ENCODE results near the gene ATRIP.
"Not testable (repeated sequence)": the region's sequence is repeated elsewhere in the genome, so short reads cannot be mapped to it uniquely, and the experiment has no call there.

The ATRIP gene

GRCh38 chr3:48477959-48478520 is 31.5 kb downstream of the ATRIP start:
- no peaks in the 10 kb centered on the region for H3K9me3 Mint-ChIP-seq
- ATAC-seq = no peak
- H3K27ac Mint-ChIP-seq = peak overlapping the region in 1 of 2 donors; percentile 88
- peaks cover 54% of the 10 kb centered on the region for H3K4me1 Mint-ChIP-seq
- no peaks in the 10 kb centered on the region for H3K27me3 Mint-ChIP-seq
- H3K4me3 Mint-ChIP-seq = peak overlapping the region; percentile 73 to 85
- no peak for DNase-seq

GRCh38 chr3:48478626-48479555 is 32.4 kb downstream of the ATRIP start:
- H3K4me3 Mint-ChIP-seq = peak overlapping the region; percentile 73 to 85
- DNase-seq = peak; percentile 54 to 66
- H3K4me1 Mint-ChIP-seq = peaks cover 45% of the 10 kb centered on the region
- H3K27me3 Mint-ChIP-seq = no peaks in the 10 kb centered on the region
- no peaks in the 10 kb centered on the region for H3K9me3 Mint-ChIP-seq
- peak overlapping the region; percentile 51 to 85 for H3K27ac Mint-ChIP-seq
- ATAC-seq = peak; percentile 86

- not testable (repeated sequence) for H3K27ac Mint-ChIP-seq, DNase-seq, H3K4me3 Mint-ChIP-seq, H3K27me3 Mint-ChIP-seq, ATAC-seq, H3K9me3 Mint-ChIP-seq
- H3K4me1 Mint-ChIP-seq = peaks cover 33% of the 10 kb centered on the region
Measured at GRCh38 chr3:48480891-48481290, 34.4 kb downstream of the ATRIP start.

- H3K9me3 Mint-ChIP-seq, DNase-seq, H3K27ac Mint-ChIP-seq, ATAC-seq, H3K4me3 Mint-ChIP-seq, H3K27me3 Mint-ChIP-seq: not testable (repeated sequence)
- peaks cover 27% of the 10 kb centered on the region for H3K4me1 Mint-ChIP-seq
Measured at GRCh38 chr3:48482822-48483221, 36.3 kb downstream of the ATRIP start.

GRCh38 chr3:48486952-48487351 is 40.4 kb downstream of the ATRIP start:
- no peaks in the 10 kb centered on the region for H3K9me3 Mint-ChIP-seq
- ATAC-seq (no peak), DNase-seq (no peak)
- H3K27ac Mint-ChIP-seq = no peak overlapping the region
- H3K4me3 Mint-ChIP-seq = no peak overlapping the region
- H3K27me3 Mint-ChIP-seq = no peaks in the 10 kb centered on the region
- no peaks in the 10 kb centered on the region for H3K4me1 Mint-ChIP-seq

GRCh38 chr3:48492461-48493202 is 46.1 kb downstream of the ATRIP start:
- Mint-ChIP-seq H3K9me3 (no peaks in the 10 kb centered on the region), H3K4me1 (no peaks in the 10 kb centered on the region), H3K4me3 (no peak overlapping the region), H3K27ac (no peak overlapping the region), H3K27me3 (no peaks in the 10 kb centered on the region)
- ATAC-seq = no peak
- no peak for DNase-seq

GRCh38 chr3:48493203-48493501 is 46.6 kb downstream of the ATRIP start:
- Mint-ChIP-seq H3K27me3 (no peaks in the 10 kb centered on the region), H3K4me1 (no peaks in the 10 kb centered on the region), H3K27ac (no peak overlapping the region), H3K4me3 (no peak overlapping the region), H3K9me3 (no peaks in the 10 kb centered on the region)
- DNase-seq = no peak
- no peak for ATAC-seq

- no peaks in the 10 kb centered on the region for H3K9me3 Mint-ChIP-seq
- no peaks in the 10 kb centered on the region for H3K27me3 Mint-ChIP-seq
- peaks cover 31% of the 10 kb centered on the region for H3K4me1 Mint-ChIP-seq
- DNase-seq = no peak
- H3K27ac Mint-ChIP-seq = no peak overlapping the region
- no peak for ATAC-seq
- H3K4me3 Mint-ChIP-seq = no peak overlapping the region
Measured at GRCh38 chr3:48500656-48501055, 54.1 kb downstream of the ATRIP start.

- H3K27me3 Mint-ChIP-seq = no peaks in the 10 kb centered on the region
- DNase-seq (no peak), ATAC-seq (no peak)
- peaks cover 35% of the 10 kb centered on the region for H3K4me1 Mint-ChIP-seq
- no peaks in the 10 kb centered on the region for H3K9me3 Mint-ChIP-seq
- H3K27ac Mint-ChIP-seq = no peak overlapping the region
- H3K4me3 Mint-ChIP-seq = no peak overlapping the region
Measured at GRCh38 chr3:48501196-48501595, 54.7 kb downstream of the ATRIP start.

- H3K27ac Mint-ChIP-seq = no peak overlapping the region
- no peak overlapping the region for H3K4me3 Mint-ChIP-seq
- H3K27me3 Mint-ChIP-seq = no peaks in the 10 kb centered on the region
- H3K4me1 Mint-ChIP-seq = peaks cover 44% of the 10 kb centered on the region
- ATAC-seq (no peak), DNase-seq (no peak)
- no peaks in the 10 kb centered on the region for H3K9me3 Mint-ChIP-seq
Measured at GRCh38 chr3:48502121-48502520, 55.6 kb downstream of the ATRIP start.

- H3K9me3 Mint-ChIP-seq = no peaks in the 10 kb centered on the region
- H3K4me3 Mint-ChIP-seq = peak overlapping the region; percentile 82 to 84
- ATAC-seq (no peak), DNase-seq (no peak)
- H3K27me3 Mint-ChIP-seq = no peaks in the 10 kb centered on the region
- H3K27ac Mint-ChIP-seq = no peak overlapping the region
- peaks cover 50% of the 10 kb centered on the region for H3K4me1 Mint-ChIP-seq
Measured at GRCh38 chr3:48502728-48503168, 56.2 kb downstream of the ATRIP start.

- Mint-ChIP-seq H3K27ac (peak overlapping the region; percentile 63 to 64), H3K4me1 (peaks cover 54% of the 10 kb centered on the region), H3K9me3 (no peaks in the 10 kb centered on the region), H3K27me3 (no peaks in the 10 kb centered on the region), H3K4me3 (peak overlapping the region; percentile 82 to 84)
- DNase-seq (no peak), ATAC-seq (peak; percentile 8)
Measured at GRCh38 chr3:48503401-48504050, 57.0 kb downstream of the ATRIP start.

GRCh38 chr3:48504051-48504946 is 57.8 kb downstream of the ATRIP start, which contains the start of gene SHISA5:
Gene SHISA5, minus strand, starts transcription at chr3:48504174. Its CDS starts 80 bp downstream, at chr3:48504094.
- H3K4me1 Mint-ChIP-seq = peaks cover 54% of the 10 kb centered on the region
- peak within 1 kb of the TSS; percentile 82 to 84 for H3K4me3 Mint-ChIP-seq
- DNase-seq (peak; percentile 55 to 56), ATAC-seq (peak; percentile 67)
- no peaks in the 10 kb centered on the region for H3K9me3 Mint-ChIP-seq
- peak within 1 kb of the TSS; percentile 63 to 64 for H3K27ac Mint-ChIP-seq
- H3K27me3 Mint-ChIP-seq = no peaks in the 10 kb centered on the region

- Mint-ChIP-seq H3K27me3 (no peaks in the 10 kb centered on the region), H3K9me3 (no peaks in the 10 kb centered on the region), H3K4me1 (peaks cover 54% of the 10 kb centered on the region), H3K27ac (no peak overlapping the region), H3K4me3 (peak overlapping the region; percentile 82 to 84)
- no peak for DNase-seq
- no peak for ATAC-seq
Measured at GRCh38 chr3:48505146-48505545, 58.6 kb downstream of the ATRIP start.
